Kidney epithelial cell (primary cell): ENCODE data around the gene HBA2. TPM values are rescaled to one million over a fixed set of nuclear protein-coding genes. Genes with fewer than 3 reads are reported as not detected.
"Not testable (repeated sequence)": the region's sequence is repeated elsewhere in the genome, so short reads cannot be mapped to it uniquely, and the experiment has no call there.

Source experiments
- DNase-seq: peaks from one replicate; pipeline ENCODE4 v3.0.0-alpha.2; 2010; ENCODE audit warnings: low read depth
- H3K27me3 ChIP-seq: 2 replicates; pipeline ENCODE4 v1.6.0; 2011; ENCODE audit warnings: low read length; ENCODE audit not compliant: control insufficient read depth, insufficient read depth
- H3K36me3 ChIP-seq: 2 replicates; pipeline ENCODE4 v1.5.1; 2011; ENCODE audit warnings: low read length; ENCODE audit not compliant: control insufficient read depth, insufficient read depth
- H3K4me3 ChIP-seq: 2 replicates; pipeline ENCODE4 v1.5.1; 2011; ENCODE audit warnings: low read depth, mild to moderate bottlenecking, control low read depth, low read length
- CTCF ChIP-seq: IDR thresholded peaks from 2 replicates; pipeline ENCODE4 v1.5.1; 2011; ENCODE audit warnings: mild to moderate bottlenecking, moderate library complexity, low read length, control low read depth, inconsistent platforms; ENCODE audit not compliant: insufficient read depth, poor library complexity, severe bottlenecking
- total RNA-seq: library from RNA; depleted of rRNA; stranded (reverse); fragments of >200 nt; gene quantifications from 2 replicates; pipeline ENCODE4 v1.2.3, GENCODE V29; 2015

The HBA2 gene
- not detected in 2 replicates for total RNA-seq

GRCh38 chr16:172374-172941 lies at the start of gene HBA2:
Gene HBA2, plus strand, starts transcription at chr16:172876. Its CDS starts 37 bp downstream, at chr16:172913.
- DNase-seq, H3K4me3 ChIP-seq: not testable (repeated sequence)
- peaks cover 59% of the 10 kb centered on the region for H3K27me3 ChIP-seq

GRCh38 chr16:123558-124350 lies 48.9 kb upstream of the HBA2 start:
- H3K4me3 ChIP-seq, DNase-seq, H3K36me3 ChIP-seq, H3K27me3 ChIP-seq: not testable (repeated sequence)

More at GRCh38 chr16:172374-172941, at the start of gene HBA2:
- H3K36me3 ChIP-seq: not testable (repeated sequence)

- Histone ChIP-seq H3K27me3 (no peaks in the 10 kb centered on the region), H3K4me3 (no peak overlapping the region), H3K36me3 (peaks cover 2% of the 10 kb centered on the region)
- DNase-seq: no peak
- TF ChIP-seq CTCF: no peak
These were observed 47.7 kb upstream of the HBA2 start for GRCh38 chr16:125011-125410.

- DNase-seq: no peak
- Histone ChIP-seq H3K36me3 (peaks cover 2% of the 10 kb centered on the region), H3K4me3 (no peak overlapping the region), H3K27me3 (no peaks in the 10 kb centered on the region)
- TF ChIP-seq CTCF: no peak
These were observed 43.6 kb upstream of the HBA2 start for GRCh38 chr16:129075-129474.

GRCh38 chr16:130533-131173 lies 42.0 kb upstream of the HBA2 start:
- no peak for TF ChIP-seq CTCF
- Histone ChIP-seq H3K4me3 (no peak overlapping the region), H3K27me3 (no peaks in the 10 kb centered on the region), H3K36me3 (peaks cover 2% of the 10 kb centered on the region)
- no peak for DNase-seq

- no peak for TF ChIP-seq CTCF
- no peak for DNase-seq
- no peaks in the 10 kb centered on the region for H3K27me3 ChIP-seq
- peaks cover 2% of the 10 kb centered on the region for H3K36me3 ChIP-seq
- H3K4me3 ChIP-seq: no peak overlapping the region
These were observed 40.6 kb upstream of the HBA2 start for GRCh38 chr16:132120-132519.
